BLaER1 (cell line): ENCODE results near the gene RBM39.
"Not testable (repeated sequence)": the region's sequence is repeated elsewhere in the genome, so short reads cannot be mapped to it uniquely, and the experiment has no call there.

Experiments
- H3K27ac ChIP-seq: shearing (Covaris generic); formaldehyde crosslinking; 2 replicates; pipeline ENCODE4 v1.8.1; 2022
- H3K27me3 ChIP-seq: shearing (Covaris generic); formaldehyde crosslinking; 2 replicates; pipeline ENCODE4 v1.8.1; 2022
- H3K36me3 ChIP-seq: shearing (Covaris generic); formaldehyde crosslinking; 2 replicates; pipeline ENCODE4 v1.8.1; 2022
- H3K4me1 ChIP-seq: shearing (Covaris generic); formaldehyde crosslinking; 2 replicates; pipeline ENCODE4 v1.8.1; 2022
- H3K4me2 ChIP-seq: shearing (Covaris generic); formaldehyde crosslinking; 2 replicates; pipeline ENCODE4 v1.8.1; 2022
- H3K4me3 ChIP-seq: shearing (Covaris generic); formaldehyde crosslinking; 2 replicates; pipeline ENCODE4 v1.8.1; 2022
- H3K9ac ChIP-seq: shearing (Covaris generic); formaldehyde crosslinking; 2 replicates; pipeline ENCODE4 v1.8.1; 2022
- H3K9me3 ChIP-seq: shearing (Covaris generic); formaldehyde crosslinking; 2 replicates; pipeline ENCODE4 v1.8.1; 2022
- H4K20me1 ChIP-seq: shearing (Covaris generic); formaldehyde crosslinking; 2 replicates; pipeline ENCODE4 v1.8.1; 2022
- Cebpa-rat ChIP-seq: shearing (Covaris generic); IDR thresholded peaks from 2 replicates; pipeline ENCODE4 v1.8.1; 2022

Gene RBM39

GRCh38 chr20:35708502-35708901, 33.6 kb downstream of the RBM39 start:
- Histone ChIP-seq H3K27me3 (no peaks in the 10 kb centered on the region), H3K27ac (no peak overlapping the region), H3K9me3 (no peaks in the 10 kb centered on the region), H3K4me2 (no peak overlapping the region), H3K9ac (no peak overlapping the region), H4K20me1 (peaks cover 100% of the 10 kb centered on the region), H3K36me3 (peaks cover 97% of the 10 kb centered on the region), H3K4me3 (no peak overlapping the region), H3K4me1 (peaks cover under 1% of the 10 kb centered on the region; the same call in 1 of the 2 replicates)
- no peak for TF ChIP-seq Cebpa-rat

GRCh38 chr20:35706591-35707529, 35.2 kb downstream of the RBM39 start:
- H4K20me1 ChIP-seq: peaks cover 100% of the 10 kb centered on the region
- H3K4me3 ChIP-seq: not testable (repeated sequence)
- peaks cover 100% of the 10 kb centered on the region for H3K36me3 ChIP-seq

GRCh38 chr20:35705894-35706293, 36.2 kb downstream of the RBM39 start:
- H4K20me1 ChIP-seq: peaks cover 100% of the 10 kb centered on the region
- H3K27ac ChIP-seq, H3K4me3 ChIP-seq, H3K4me1 ChIP-seq, H3K9me3 ChIP-seq, H3K27me3 ChIP-seq, H3K4me2 ChIP-seq, H3K9ac ChIP-seq: not testable (repeated sequence)
- H3K36me3 ChIP-seq: peaks cover 100% of the 10 kb centered on the region

More at GRCh38 chr20:35706591-35707529, 35.2 kb downstream of the RBM39 start:
- H3K9ac ChIP-seq, H3K9me3 ChIP-seq, H3K4me2 ChIP-seq, H3K27me3 ChIP-seq, H3K4me1 ChIP-seq, H3K27ac ChIP-seq: not testable (repeated sequence)

GRCh38 chr20:35704514-35705261, 37.4 kb downstream of the RBM39 start:
- H4K20me1 ChIP-seq: peaks cover 100% of the 10 kb centered on the region
- H3K36me3 ChIP-seq: peaks cover 89% of the 10 kb centered on the region
- H3K27me3 ChIP-seq: no peaks in the 10 kb centered on the region
- no peaks in the 10 kb centered on the region for H3K9me3 ChIP-seq
- no peak overlapping the region for H3K9ac ChIP-seq
- H3K4me1 ChIP-seq: peaks cover 13% of the 10 kb centered on the region
- H3K4me2 ChIP-seq: no peak overlapping the region
- no peak overlapping the region for H3K4me3 ChIP-seq
- TF ChIP-seq Cebpa-rat: no peak
- H3K27ac ChIP-seq: no peak overlapping the region

GRCh38 chr20:35702824-35703695, 39.0 kb downstream of the RBM39 start:
- Histone ChIP-seq H3K36me3 (peaks cover 73% of the 10 kb centered on the region), H3K9ac (no peak overlapping the region), H3K9me3 (no peaks in the 10 kb centered on the region), H3K4me1 (peaks cover 18% of the 10 kb centered on the region), H3K4me3 (no peak overlapping the region), H3K27ac (no peak overlapping the region), H3K4me2 (no peak overlapping the region), H4K20me1 (peaks cover 87% of the 10 kb centered on the region), H3K27me3 (no peaks in the 10 kb centered on the region)
- no peak for TF ChIP-seq Cebpa-rat

GRCh38 chr20:35702051-35702823, 39.8 kb downstream of the RBM39 start:
- no peak overlapping the region for H3K4me2 ChIP-seq
- no peak overlapping the region for H3K27ac ChIP-seq
- peaks cover 64% of the 10 kb centered on the region for H3K36me3 ChIP-seq

GRCh38 chr20:35700625-35701148, 41.4 kb downstream of the RBM39 start:
- Histone ChIP-seq H3K9ac (peak overlapping the region; percentile 96), H3K4me3 (peak overlapping the region; percentile 95; the same call in 1 of the 2 replicates), H3K9me3 (no peaks in the 10 kb centered on the region), H3K4me1 (peaks cover 30% of the 10 kb centered on the region), H3K4me2 (peak overlapping the region; percentile 95), H3K36me3 (peaks cover 59% of the 10 kb centered on the region), H3K27me3 (no peaks in the 10 kb centered on the region), H3K27ac (no peak overlapping the region), H4K20me1 (peaks cover 64% of the 10 kb centered on the region)
- no peak for TF ChIP-seq Cebpa-rat

More at GRCh38 chr20:35702051-35702823, 39.8 kb downstream of the RBM39 start:
- Histone ChIP-seq H3K9me3 (no peaks in the 10 kb centered on the region), H3K9ac (no peak overlapping the region), H3K4me3 (no peak overlapping the region), H3K4me1 (peaks cover 26% of the 10 kb centered on the region), H4K20me1 (peaks cover 79% of the 10 kb centered on the region), H3K27me3 (no peaks in the 10 kb centered on the region)
- TF ChIP-seq Cebpa-rat: no peak

- H3K4me1 ChIP-seq: peaks cover 30% of the 10 kb centered on the region
- peak overlapping the region; percentile 95 for H3K4me2 ChIP-seq
- H3K27me3 ChIP-seq: no peaks in the 10 kb centered on the region
- H3K9me3 ChIP-seq: no peaks in the 10 kb centered on the region
- H3K36me3 ChIP-seq: peaks cover 59% of the 10 kb centered on the region
- H3K4me3 ChIP-seq: peak overlapping the region; percentile 95
- H3K27ac ChIP-seq: peak overlapping the region; percentile 94
- peaks cover 58% of the 10 kb centered on the region for H4K20me1 ChIP-seq
- H3K9ac ChIP-seq: peak overlapping the region; percentile 96
- TF ChIP-seq Cebpa-rat: no peak
Observed at GRCh38 chr20:35699957-35700624, 42.0 kb downstream of the RBM39 start.
